ENCODE results near the gene ZNF469.

DNA sequence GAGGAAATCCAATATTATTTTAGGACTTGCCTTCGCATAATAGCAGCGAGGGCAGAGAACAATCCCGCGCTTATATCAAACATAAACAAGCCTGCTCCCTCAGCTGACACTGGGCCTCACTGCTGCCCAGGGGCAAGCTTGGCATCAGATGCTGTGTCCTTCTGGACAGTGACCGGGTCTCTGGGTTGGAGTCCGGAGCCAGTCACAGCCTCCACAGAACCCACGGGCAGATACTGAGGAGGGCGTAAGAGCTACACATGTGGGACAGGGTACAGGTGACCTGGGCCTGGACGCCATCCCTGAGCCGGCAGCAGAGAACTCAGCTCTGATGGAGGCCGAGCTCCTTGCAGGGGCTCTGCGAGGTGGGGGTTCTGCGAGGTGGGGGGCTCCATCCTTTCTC is 14.7 kb upstream of the ZNF469 start:
- TF ChIP-seq ZNF263 (CRISPR knock-in tag; IDR thresholded peaks at IDR 0.05; ENCODE audit: low read depth) (no peak), E2F1 (CRISPR knock-in tag; IDR thresholded peaks at IDR 0.05) (no peak), CTCF (IDR thresholded peaks at IDR 0.05) (no peak), ESRRA (CRISPR knock-in tag; IDR thresholded peaks at IDR 0.05; ENCODE audit: borderline replicate concordance) (no peak), USF1 (CRISPR knock-in tag; IDR thresholded peaks at IDR 0.05) (no peak), MLX (CRISPR knock-in tag; IDR thresholded peaks at IDR 0.05) (no peak)

All from WTC11 (cell line).